ENCODE results near the gene MPIG6B. TPM values are rescaled to one million over a fixed set of nuclear protein-coding genes. Genes with fewer than 3 reads are reported as not detected.

MPIG6B gene
- total RNA-seq, 1 donor from 2014 or later = not detected

GRCh38 chr6:31752739-31753319 lies 29.7 kb downstream of the MPIG6B start:
- TF ChIP-seq CTCF (IDR thresholded peaks at IDR 0.05) = no peak
- DNase-seq (ENCODE audit: extremely low spot score, unreplicated experiment) = no peak
- Mint-ChIP-seq H3K27me3 (ENCODE audit: unreplicated experiment) (no peaks in the 10 kb centered on the region), H3K27ac (ENCODE audit: unreplicated experiment) (no peak overlapping the region), H3K36me3 (ENCODE audit: unreplicated experiment) (no peaks in the 10 kb centered on the region), H3K4me1 (ENCODE audit: unreplicated experiment) (peaks cover 4% of the 10 kb centered on the region), H3K4me3 (ENCODE audit: unreplicated experiment) (no peak overlapping the region), H3K9me3 (ENCODE audit: unreplicated experiment) (no peaks in the 10 kb centered on the region)

DNA sequence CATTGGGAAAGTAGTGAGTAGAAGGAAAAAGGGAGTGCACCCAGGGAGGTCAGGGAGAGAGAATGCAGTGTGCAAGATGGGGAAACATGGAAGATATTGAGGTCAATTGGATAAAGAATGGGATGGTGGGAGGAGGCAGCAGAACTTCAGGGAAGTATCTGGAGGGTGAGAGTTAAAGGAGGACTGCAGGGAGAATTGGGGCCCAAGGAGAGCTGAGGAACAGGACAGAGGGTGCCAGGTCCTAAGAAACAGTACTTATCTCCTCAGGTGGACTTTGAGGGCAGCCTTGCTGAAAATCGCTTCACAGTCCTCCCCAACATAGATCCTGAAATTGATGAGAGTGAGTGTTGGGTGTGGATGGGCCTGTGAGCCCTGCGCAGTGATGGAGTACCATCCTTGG lies 35.1 kb downstream of the MPIG6B start:
- no peaks in the 10 kb centered on the region for H3K27me3 Mint-ChIP-seq (ENCODE audit: unreplicated experiment)
- H3K27ac Mint-ChIP-seq (ENCODE audit: unreplicated experiment) = no peak overlapping the region
- no peak overlapping the region for H3K4me3 Mint-ChIP-seq (ENCODE audit: unreplicated experiment)
- peaks cover 13% of the 10 kb centered on the region for H3K36me3 Mint-ChIP-seq (ENCODE audit: unreplicated experiment)
- no peak for DNase-seq (ENCODE audit: extremely low spot score, unreplicated experiment)
- TF ChIP-seq CTCF (IDR thresholded peaks at IDR 0.05) = no peak
- H3K9me3 Mint-ChIP-seq (ENCODE audit: unreplicated experiment) = no peaks in the 10 kb centered on the region
- H3K4me1 Mint-ChIP-seq (ENCODE audit: unreplicated experiment) = peaks cover under 1% of the 10 kb centered on the region

- Mint-ChIP-seq H3K4me1 (ENCODE audit: unreplicated experiment) (peaks cover 6% of the 10 kb centered on the region), H3K27me3 (ENCODE audit: unreplicated experiment) (no peaks in the 10 kb centered on the region), H3K36me3 (ENCODE audit: unreplicated experiment) (peaks cover 13% of the 10 kb centered on the region), H3K9me3 (ENCODE audit: unreplicated experiment) (no peaks in the 10 kb centered on the region), H3K27ac (ENCODE audit: unreplicated experiment) (no peak overlapping the region), H3K4me3 (ENCODE audit: unreplicated experiment) (no peak overlapping the region)
- no peak for DNase-seq (ENCODE audit: extremely low spot score, unreplicated experiment)
- TF ChIP-seq CTCF (IDR thresholded peaks at IDR 0.05) = no peak
These were observed 37.6 kb downstream of the MPIG6B start for GRCh38 chr6:31760790-31761189.

- TF ChIP-seq CTCF (IDR thresholded peaks at IDR 0.05) = no peak
- H3K4me1 Mint-ChIP-seq (ENCODE audit: unreplicated experiment) = peaks cover 6% of the 10 kb centered on the region
- no peak overlapping the region for H3K4me3 Mint-ChIP-seq (ENCODE audit: unreplicated experiment)
- no peak for DNase-seq (ENCODE audit: extremely low spot score, unreplicated experiment)
- H3K27me3 Mint-ChIP-seq (ENCODE audit: unreplicated experiment) = no peaks in the 10 kb centered on the region
- no peaks in the 10 kb centered on the region for H3K9me3 Mint-ChIP-seq (ENCODE audit: unreplicated experiment)
- peaks cover 13% of the 10 kb centered on the region for H3K36me3 Mint-ChIP-seq (ENCODE audit: unreplicated experiment)
- H3K27ac Mint-ChIP-seq (ENCODE audit: unreplicated experiment) = no peak overlapping the region
These were observed 38.2 kb downstream of the MPIG6B start for GRCh38 chr6:31761343-31761742.

DNA sequence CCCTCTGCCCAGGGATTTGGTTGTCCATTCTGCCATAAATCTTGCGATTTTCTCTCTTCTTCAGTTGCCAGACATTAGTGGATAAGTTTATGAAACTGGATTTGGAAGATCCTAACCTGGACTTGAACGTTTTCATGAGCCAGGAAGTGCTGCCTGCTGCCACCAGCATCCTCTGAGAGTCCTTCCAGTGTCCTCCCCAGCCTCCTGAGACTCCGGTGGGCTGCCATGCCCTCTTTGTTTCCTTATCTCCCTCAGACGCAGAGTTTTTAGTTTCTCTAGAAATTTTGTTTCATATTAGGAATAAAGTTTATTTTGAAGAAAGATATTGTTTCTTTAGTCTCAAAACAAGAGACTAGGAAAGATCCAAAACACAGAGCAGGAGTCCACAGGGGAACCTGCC lies 39.2 kb downstream of the MPIG6B start, which contains the start of gene SAPCD1:
Gene SAPCD1 (plus strand): TSS at position 301 of the 400 bp plus-strand sequence. CDS start 399 bp downstream, outside the sequence.
- H3K9me3 Mint-ChIP-seq (ENCODE audit: unreplicated experiment) = no peaks in the 10 kb centered on the region
- H3K4me3 Mint-ChIP-seq (ENCODE audit: unreplicated experiment) = no peak within 1 kb of the TSS
- H3K36me3 Mint-ChIP-seq (ENCODE audit: unreplicated experiment) = peaks cover 13% of the 10 kb centered on the region
- H3K4me1 Mint-ChIP-seq (ENCODE audit: unreplicated experiment) = peaks cover 6% of the 10 kb centered on the region
- H3K27ac Mint-ChIP-seq (ENCODE audit: unreplicated experiment) = peak within 1 kb of the TSS; percentile 2
- no peak for DNase-seq (ENCODE audit: extremely low spot score, unreplicated experiment)
- no peak for TF ChIP-seq CTCF (IDR thresholded peaks at IDR 0.05)
- no peaks in the 10 kb centered on the region for H3K27me3 Mint-ChIP-seq (ENCODE audit: unreplicated experiment)

All from osteocyte (in vitro differentiated cells).